Right lobe of liver (tissue), 4 donors: Measurements from ENCODE around the gene RNASEH2A.

Experiments used
- POLR2A ChIP-seq: fragments of 450-650 bp; IDR thresholded peaks from one replicate; pipeline ENCODE4 v1.6.1; 2017; ENCODE audit warnings: antibody characterized with exemption, mild to moderate bottlenecking
- TF ChIP-seq, protein P1 (sequence below), 4 donors: fragments of 200-600 bp in 3 of 4; fragments of 450-650 bp in 1 of 4; IDR thresholded peaks; one replicate each; pipeline versions ENCODE4 v1.5.1 to v1.8.0; 2016 to 2022; ENCODE audit warnings: antibody characterized with exemption in 4 of 4, mild to moderate bottlenecking in 2 of 4
- donor health status: DM: no; HTN: no; CAD: no.
- donor health status: DM: no; HTN: no; CAD: no.
- donor health status: DM: no; HTN: yes; CAD: no.

GRCh38 chr19:12782424-12783290 lies 23.7 kb upstream of the RNASEH2A start:
- TF ChIP-seq, protein P1, sequence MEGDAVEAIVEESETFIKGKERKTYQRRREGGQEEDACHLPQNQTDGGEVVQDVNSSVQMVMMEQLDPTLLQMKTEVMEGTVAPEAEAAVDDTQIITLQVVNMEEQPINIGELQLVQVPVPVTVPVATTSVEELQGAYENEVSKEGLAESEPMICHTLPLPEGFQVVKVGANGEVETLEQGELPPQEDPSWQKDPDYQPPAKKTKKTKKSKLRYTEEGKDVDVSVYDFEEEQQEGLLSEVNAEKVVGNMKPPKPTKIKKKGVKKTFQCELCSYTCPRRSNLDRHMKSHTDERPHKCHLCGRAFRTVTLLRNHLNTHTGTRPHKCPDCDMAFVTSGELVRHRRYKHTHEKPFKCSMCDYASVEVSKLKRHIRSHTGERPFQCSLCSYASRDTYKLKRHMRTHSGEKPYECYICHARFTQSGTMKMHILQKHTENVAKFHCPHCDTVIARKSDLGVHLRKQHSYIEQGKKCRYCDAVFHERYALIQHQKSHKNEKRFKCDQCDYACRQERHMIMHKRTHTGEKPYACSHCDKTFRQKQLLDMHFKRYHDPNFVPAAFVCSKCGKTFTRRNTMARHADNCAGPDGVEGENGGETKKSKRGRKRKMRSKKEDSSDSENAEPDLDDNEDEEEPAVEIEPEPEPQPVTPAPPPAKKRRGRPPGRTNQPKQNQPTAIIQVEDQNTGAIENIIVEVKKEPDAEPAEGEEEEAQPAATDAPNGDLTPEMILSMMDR (IDR thresholded peaks at IDR 0.05) = no peak
- peak; percentile 27 for TF ChIP-seq POLR2A
